Activated T-helper 2 cell treated with anti-CD3 and anti-CD28 coated beads, Interferon-gamma antibody, Interleukin-2, Interleukin-4, amounts not matched to agents 10 μg/mL and 5 μg/mL and 100 μg/mL, durations not matched to agents 14 hours and 24 hours and 36 hours (primary cell): ENCODE measurements around the gene MIEN1. TPM values are rescaled to one million over a fixed set of nuclear protein-coding genes. Genes with fewer than 3 reads are reported as not detected.
"Not testable (repeated sequence)": the region's sequence is repeated elsewhere in the genome, so short reads cannot be mapped to it uniquely, and the experiment has no call there.

ENCODE experiments used
- DNase-seq: peaks from one replicate; pipeline ENCODE4 v3.0.0; 2021; ENCODE audit warnings: low spot score
- H3K27ac Mint-ChIP-seq: one replicate; pipeline ENCODE4 v1.8.0; 2021; ENCODE audit warnings: mixed read lengths
- H3K27me3 Mint-ChIP-seq: one replicate; pipeline ENCODE4 v1.8.0; 2021; ENCODE audit warnings: low read depth, mixed read lengths
- H3K36me3 Mint-ChIP-seq: one replicate; pipeline ENCODE4 v1.8.0; 2021; ENCODE audit warnings: low read depth, mixed read lengths
- H3K4me1 Mint-ChIP-seq: one replicate; pipeline ENCODE4 v1.8.0; 2021; ENCODE audit warnings: low read depth, mixed read lengths
- H3K4me3 Mint-ChIP-seq: one replicate; pipeline ENCODE4 v1.8.0; 2021; ENCODE audit warnings: low read depth, mild to moderate bottlenecking, moderate library complexity, mixed read lengths
- H3K9me3 Mint-ChIP-seq: one replicate; pipeline ENCODE4 v1.8.0; 2021; ENCODE audit warnings: mixed read lengths
- intact Hi-C: fragments of 100-400 bp; cut with micrococcal nuclease; formaldehyde crosslinking; loops from one replicate; pipeline ENCODE4 v1.15.1; 2023
- total RNA-seq: library from RNA; stranded (reverse); gene quantifications from 2 replicates; pipeline ENCODE4 v1.2.3, GENCODE V29; 2022

The MIEN1 gene
- total RNA-seq, 1 donor from 2014 or later: 38.8 TPM

GRCh38 chr17:39764171-39764570, 33.8 kb upstream of the MIEN1 start:
- not testable (repeated sequence) for H3K27me3 Mint-ChIP-seq, DNase-seq, H3K27ac Mint-ChIP-seq, H3K4me3 Mint-ChIP-seq, H3K9me3 Mint-ChIP-seq
- intact Hi-C loops: loop anchor here (10.0 kb wide), 1 partner anchor 79 kb away; the partner anchor contains the start of gene PGAP3
- H3K4me1 Mint-ChIP-seq: peaks cover 41% of the 10 kb centered on the region
- peaks cover 75% of the 10 kb centered on the region for H3K36me3 Mint-ChIP-seq

- H3K4me1 Mint-ChIP-seq: peaks cover 40% of the 10 kb centered on the region
- intact Hi-C loops: loop anchor here (10.0 kb wide), 1 partner anchor 78 kb away; the partner anchor contains the start of gene PGAP3
- H3K36me3 Mint-ChIP-seq: peaks cover 74% of the 10 kb centered on the region
- H3K9me3 Mint-ChIP-seq: no peaks in the 10 kb centered on the region
- no peak overlapping the region for H3K4me3 Mint-ChIP-seq
- no peaks in the 10 kb centered on the region for H3K27me3 Mint-ChIP-seq
- DNase-seq: no peak
- no peak overlapping the region for H3K27ac Mint-ChIP-seq
These were observed 32.9 kb upstream of the MIEN1 start for GRCh38 chr17:39763051-39763820.

GRCh38 chr17:39761861-39762496, 31.6 kb upstream of the MIEN1 start:
- Mint-ChIP-seq H3K27me3 (no peaks in the 10 kb centered on the region), H3K27ac (no peak overlapping the region), H3K4me3 (no peak overlapping the region), H3K9me3 (no peaks in the 10 kb centered on the region), H3K4me1 (peaks cover 41% of the 10 kb centered on the region), H3K36me3 (peaks cover 63% of the 10 kb centered on the region)
- intact Hi-C loops: loop anchor here (10.0 kb wide), 1 partner anchor 77 kb away; the partner anchor contains the start of gene PGAP3
- DNase-seq: no peak

GRCh38 chr17:39759204-39759603, 28.9 kb upstream of the MIEN1 start:
- Mint-ChIP-seq H3K9me3 (no peaks in the 10 kb centered on the region), H3K27ac (no peak overlapping the region), H3K36me3 (peaks cover 37% of the 10 kb centered on the region), H3K4me1 (peaks cover 47% of the 10 kb centered on the region), H3K27me3 (no peaks in the 10 kb centered on the region), H3K4me3 (no peak overlapping the region)
- no peak for DNase-seq
- intact Hi-C loops: loop anchor here (2.0 kb wide), 1 partner anchor 108 kb away; no protein-coding TSS in a partner anchor

- H3K4me1 Mint-ChIP-seq: peaks cover 51% of the 10 kb centered on the region
- peaks cover 33% of the 10 kb centered on the region for H3K36me3 Mint-ChIP-seq
- no peaks in the 10 kb centered on the region for H3K27me3 Mint-ChIP-seq
- DNase-seq: peak; percentile 21
- intact Hi-C loops: loop anchor here (1.0 to 2.0 kb wide), 3 partner anchors 12 to 109 kb away; no protein-coding TSS in a partner anchor
- H3K27ac Mint-ChIP-seq: peak overlapping the region; percentile 73
- H3K4me3 Mint-ChIP-seq: peak overlapping the region; percentile 9
- H3K9me3 Mint-ChIP-seq: no peaks in the 10 kb centered on the region
These were observed 27.9 kb upstream of the MIEN1 start for GRCh38 chr17:39757931-39758873.

GRCh38 chr17:39757176-39757662, 26.9 kb upstream of the MIEN1 start:
- DNase-seq: no peak
- peak overlapping the region; percentile 18 for H3K27ac Mint-ChIP-seq
- H3K9me3 Mint-ChIP-seq: no peaks in the 10 kb centered on the region
- H3K4me1 Mint-ChIP-seq: peaks cover 51% of the 10 kb centered on the region
- intact Hi-C loops: no loop called here
- peaks cover 24% of the 10 kb centered on the region for H3K36me3 Mint-ChIP-seq
- H3K27me3 Mint-ChIP-seq: no peaks in the 10 kb centered on the region
- H3K4me3 Mint-ChIP-seq: no peak overlapping the region

- no peak overlapping the region for H3K4me3 Mint-ChIP-seq
- H3K27me3 Mint-ChIP-seq: no peaks in the 10 kb centered on the region
- intact Hi-C loops: no loop called here
- H3K9me3 Mint-ChIP-seq: no peaks in the 10 kb centered on the region
- DNase-seq: no peak
- peaks cover 21% of the 10 kb centered on the region for H3K36me3 Mint-ChIP-seq
- peak overlapping the region; percentile 75 for H3K27ac Mint-ChIP-seq
- peaks cover 53% of the 10 kb centered on the region for H3K4me1 Mint-ChIP-seq
These were observed 26.2 kb upstream of the MIEN1 start for GRCh38 chr17:39756380-39757079.

GRCh38 chr17:39755554-39756379, 25.4 kb upstream of the MIEN1 start:
- no peaks in the 10 kb centered on the region for H3K9me3 Mint-ChIP-seq
- peak overlapping the region; percentile 51 for H3K4me3 Mint-ChIP-seq
- no peaks in the 10 kb centered on the region for H3K27me3 Mint-ChIP-seq
- intact Hi-C loops: no loop called here
- DNase-seq: peak; percentile 17
- peaks cover 53% of the 10 kb centered on the region for H3K4me1 Mint-ChIP-seq
- H3K36me3 Mint-ChIP-seq: peaks cover 16% of the 10 kb centered on the region
- peak overlapping the region; percentile 75 for H3K27ac Mint-ChIP-seq

- Mint-ChIP-seq H3K9me3 (no peaks in the 10 kb centered on the region), H3K27ac (peak overlapping the region; percentile 75), H3K4me1 (peaks cover 53% of the 10 kb centered on the region), H3K36me3 (peaks cover 15% of the 10 kb centered on the region), H3K27me3 (no peaks in the 10 kb centered on the region), H3K4me3 (peak overlapping the region; percentile 51)
- DNase-seq: no peak
- intact Hi-C loops: loop anchor here (1.0 to 5.0 kb wide), 5 partner anchors 112 to 227 kb away; partner anchors contain the start of genes LRRC3C, ORMDL3, PSMD3 and STARD3
These were observed 24.7 kb upstream of the MIEN1 start for GRCh38 chr17:39754958-39755553.

GRCh38 chr17:39754161-39754957, 24.0 kb upstream of the MIEN1 start:
- H3K27ac Mint-ChIP-seq: peak overlapping the region; percentile 56
- no peaks in the 10 kb centered on the region for H3K27me3 Mint-ChIP-seq
- DNase-seq: peak; percentile 98
- peak overlapping the region; percentile 19 for H3K4me3 Mint-ChIP-seq
- intact Hi-C loops: loop anchor here (1.0 to 5.0 kb wide), 5 partner anchors 113 to 228 kb away; partner anchors contain the start of genes LRRC3C, ORMDL3, PSMD3 and STARD3
- no peaks in the 10 kb centered on the region for H3K9me3 Mint-ChIP-seq
- peaks cover 52% of the 10 kb centered on the region for H3K4me1 Mint-ChIP-seq
- peaks cover 10% of the 10 kb centered on the region for H3K36me3 Mint-ChIP-seq
